ENCODE data around the gene NOL8. TPM values are rescaled to one million over a fixed set of nuclear protein-coding genes. Genes with fewer than 3 reads are reported as not detected.
A peak's percentile ranks its signal among the peaks of the same experiment; 100 is the strongest.

Gene NOL8
- total RNA-seq, 1 donor from 2014 or later: 20.2 TPM

Small RNAs within 50 kb of the gene (small RNA-seq; reads per million reads assigned to genes)
- gene MIR3651 (ENCODE audit: low replicate concordance) (not detected), gene SNORA84 (ENCODE audit: low replicate concordance) (0.27 reads per million, percentile 8 among the genes with 10 or more reads in this experiment)

Other genes with a start within 250 kb of the NOL8 start
- 54.6 TPM for gene SPTLC1, start 209.9 kb downstream of the NOL8 start, total RNA-seq
- 120 TPM for gene IARS1, start 31.7 kb downstream of the NOL8 start, total RNA-seq
- gene CENPP, start 603 bp upstream of the NOL8 start, total RNA-seq: 4.7 TPM
- gene OGN, start 79.2 kb upstream of the NOL8 start, total RNA-seq: 22.9 TPM
- gene OMD, start 99.1 kb upstream of the NOL8 start, total RNA-seq: 3.7 TPM
- gene ASPN, start 157.2 kb upstream of the NOL8 start, total RNA-seq: 5.9 TPM
- 5.2 TPM for gene ECM2, start 210.6 kb upstream of the NOL8 start, total RNA-seq